WTC11 (cell line): Measurements from ENCODE around the gene EDA. TPM values are rescaled to one million over a fixed set of nuclear protein-coding genes. Genes with fewer than 3 reads are reported as not detected.

ENCODE experiments used
- ATAC-seq: fragments of 200-7000 bp; cut with Tn5 transposase; 2 replicates; pipeline ENCODE4 v1.10.0; 2021; ENCODE audit warnings: mild to moderate bottlenecking, moderate library complexity
- CTCF ChIA-PET: fragments of 300-600 bp; sonication (Branson Sonifier 250); formaldehyde crosslinking; loops from one replicate; lab custom pipeline; 2021; ENCODE audit warnings: antibody characterized with exemption; lab: Charles Lee
- POLR2A ChIA-PET: fragments of 350-600 bp; sonication (Branson Sonifier 250); formaldehyde crosslinking; loops from one replicate; lab custom pipeline; 2021; ENCODE audit warnings: antibody characterized with exemption; lab: Charles Lee
- DNase-seq: peaks from one replicate; pipeline ENCODE4 v3.0.0; 2021; ENCODE audit warnings: low spot score
- H3K27ac Mint-ChIP-seq: 2 replicates; pipeline ENCODE4 v1.8.0; 2021; ENCODE audit warnings: mixed read lengths
- H3K27me3 Mint-ChIP-seq: 2 replicates; pipeline ENCODE4 v1.8.0; 2021; ENCODE audit warnings: low read depth, mild to moderate bottlenecking, moderate library complexity, mixed read lengths
- H3K36me3 Mint-ChIP-seq: 2 replicates; pipeline ENCODE4 v1.8.0; 2021; ENCODE audit warnings: mixed read lengths
- H3K4me1 Mint-ChIP-seq: 2 replicates; pipeline ENCODE4 v1.8.0; 2022; ENCODE audit warnings: mixed read lengths
- H3K4me3 Mint-ChIP-seq: 2 replicates; pipeline ENCODE4 v1.8.0; 2021; ENCODE audit warnings: mild to moderate bottlenecking, moderate library complexity, mixed read lengths
- H3K9me3 Mint-ChIP-seq: 2 replicates; pipeline ENCODE4 v1.8.0; 2021; ENCODE audit warnings: mixed read lengths
- ATF6 ChIP-seq: sonication (generic); formaldehyde crosslinking; IDR thresholded peaks from 2 replicates; pipeline ENCODE4 v1.8.1; 2023; ENCODE audit warnings: mild to moderate bottlenecking, missing genetic modification reagents
- CDX4 ChIP-seq: fragments of 250-450 bp; sonication (Bioruptor Pico); IDR thresholded peaks from 2 replicates; pipeline ENCODE4 v1.9.0; 2021; ENCODE audit warnings: moderate library complexity, mild to moderate bottlenecking, inconsistent platforms, borderline replicate concordance
- EMX1 ChIP-seq: fragments of 250-450 bp; sonication (Bioruptor Pico); IDR thresholded peaks from 2 replicates; pipeline ENCODE4 v1.8.0; 2021; ENCODE audit warnings: mild to moderate bottlenecking
- FOXP1 ChIP-seq: sonication (generic); formaldehyde crosslinking; IDR thresholded peaks from 2 replicates; pipeline ENCODE4 v1.8.0; 2022; ENCODE audit warnings: missing genetic modification reagents, mild to moderate bottlenecking, moderate library complexity, borderline replicate concordance
- GABPB1 ChIP-seq: sonication (generic); formaldehyde crosslinking; IDR thresholded peaks from 2 replicates; pipeline ENCODE4 v1.8.1; 2023; ENCODE audit warnings: mild to moderate bottlenecking, missing genetic modification reagents
- GRHL2 ChIP-seq: fragments of 250-450 bp; sonication (Bioruptor Pico); IDR thresholded peaks from 2 replicates; pipeline ENCODE4 v1.8.0; 2022; ENCODE audit warnings: mild to moderate bottlenecking, moderate library complexity; ENCODE audit not compliant: insufficient replicate concordance, severe bottlenecking
- RELA ChIP-seq: sonication (generic); formaldehyde crosslinking; IDR thresholded peaks from 2 replicates; pipeline ENCODE4 v1.8.1; 2022; ENCODE audit warnings: missing genetic modification reagents, mild to moderate bottlenecking, borderline replicate concordance
- TCF7 ChIP-seq: sonication (generic); formaldehyde crosslinking; IDR thresholded peaks from 2 replicates; pipeline ENCODE4 v1.8.0; 2022; ENCODE audit warnings: mild to moderate bottlenecking, low read depth, missing genetic modification reagents, moderate library complexity
- TEAD4 ChIP-seq: sonication (generic); formaldehyde crosslinking; IDR thresholded peaks from 2 replicates; pipeline ENCODE4 v1.8.0; 2022; ENCODE audit warnings: mild to moderate bottlenecking, missing genetic modification reagents
- ZNF138 ChIP-seq: sonication (generic); formaldehyde crosslinking; conservative IDR thresholded peaks from 2 replicates; pipeline ENCODE4 v1.8.1; 2022; ENCODE audit warnings: mild to moderate bottlenecking, moderate library complexity, missing genetic modification reagents
- ZNF232 ChIP-seq: sonication (generic); formaldehyde crosslinking; IDR thresholded peaks from 2 replicates; pipeline ENCODE4 v1.8.0; 2022; ENCODE audit warnings: mild to moderate bottlenecking, missing genetic modification reagents
- ZSCAN18 ChIP-seq: fragments of 250-450 bp; sonication (Bioruptor Pico); IDR thresholded peaks from 2 replicates; pipeline ENCODE4 v2.1.2; 2022; ENCODE audit warnings: mild to moderate bottlenecking, moderate library complexity
- total RNA-seq: library from RNA; stranded (reverse); gene quantifications from 3 replicates; pipeline ENCODE4 v1.2.3, GENCODE V29; 2021
- TF ChIP-seq, protein P1 (sequence below): fragments of 250-450 bp; sonication (Bioruptor Pico); IDR thresholded peaks from 2 replicates; pipeline ENCODE4 v1.8.0; 2021; ENCODE audit warnings: mild to moderate bottlenecking
- TF ChIP-seq, protein P2 (sequence below): fragments of 250-450 bp; sonication (Bioruptor Pico); IDR thresholded peaks from 2 replicates; pipeline ENCODE4 v1.9.0; 2021; ENCODE audit warnings: mild to moderate bottlenecking
- TF ChIP-seq, protein P3 (sequence below): sonication (generic); formaldehyde crosslinking; conservative IDR thresholded peaks from 2 replicates; pipeline ENCODE4 v1.8.1; 2023; ENCODE audit warnings: mild to moderate bottlenecking, low read depth, missing genetic modification reagents, moderate library complexity
- TF ChIP-seq, protein P4 (sequence below): sonication (generic); formaldehyde crosslinking; IDR thresholded peaks from 2 replicates; pipeline ENCODE4 v1.8.0; 2022; ENCODE audit warnings: mild to moderate bottlenecking, missing genetic modification reagents
- TF ChIP-seq, protein P5 (sequence below): sonication (generic); formaldehyde crosslinking; IDR thresholded peaks from 2 replicates; pipeline ENCODE4 v1.8.0; 2022; ENCODE audit warnings: mild to moderate bottlenecking, missing genetic modification reagents
- TF ChIP-seq, protein P6 (sequence below): sonication (generic); formaldehyde crosslinking; conservative IDR thresholded peaks from 2 replicates; pipeline ENCODE4 v1.8.1; 2022; ENCODE audit warnings: mild to moderate bottlenecking, missing genetic modification reagents

The EDA gene
- total RNA-seq, 1 experiment from 2014 or later: 15.1 TPM

GRCh38 chrX:70001708-70002341, 385.9 kb downstream of the EDA start:
- H3K27ac Mint-ChIP-seq: no peak overlapping the region
- H3K36me3 Mint-ChIP-seq: peaks cover 17% of the 10 kb centered on the region
- ChIA-PET POLR2A (no interaction called here), CTCF (no interaction called here)
- no peaks in the 10 kb centered on the region for H3K4me1 Mint-ChIP-seq
- H3K27me3 Mint-ChIP-seq: no peaks in the 10 kb centered on the region; the same call in 1 of the 2 replicates
- peaks cover 22% of the 10 kb centered on the region for H3K9me3 Mint-ChIP-seq
- ATAC-seq (no peak), DNase-seq (no peak)
- no peak overlapping the region for H3K4me3 Mint-ChIP-seq
- TF ChIP-seq EMX1: no peak
- TF ChIP-seq ATF6 (CRISPR knock-in tag): no peak
- no peak for TF ChIP-seq ZSCAN18 (CRISPR knock-in tag)
- TF ChIP-seq, protein P1, sequence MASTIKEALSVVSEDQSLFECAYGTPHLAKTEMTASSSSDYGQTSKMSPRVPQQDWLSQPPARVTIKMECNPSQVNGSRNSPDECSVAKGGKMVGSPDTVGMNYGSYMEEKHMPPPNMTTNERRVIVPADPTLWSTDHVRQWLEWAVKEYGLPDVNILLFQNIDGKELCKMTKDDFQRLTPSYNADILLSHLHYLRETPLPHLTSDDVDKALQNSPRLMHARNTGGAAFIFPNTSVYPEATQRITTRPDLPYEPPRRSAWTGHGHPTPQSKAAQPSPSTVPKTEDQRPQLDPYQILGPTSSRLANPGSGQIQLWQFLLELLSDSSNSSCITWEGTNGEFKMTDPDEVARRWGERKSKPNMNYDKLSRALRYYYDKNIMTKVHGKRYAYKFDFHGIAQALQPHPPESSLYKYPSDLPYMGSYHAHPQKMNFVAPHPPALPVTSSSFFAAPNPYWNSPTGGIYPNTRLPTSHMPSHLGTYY: no peak
- TF ChIP-seq CDX4 (CRISPR knock-in tag): no peak
- no peak for TF ChIP-seq RELA (CRISPR knock-in tag)
- TF ChIP-seq, protein P2, sequence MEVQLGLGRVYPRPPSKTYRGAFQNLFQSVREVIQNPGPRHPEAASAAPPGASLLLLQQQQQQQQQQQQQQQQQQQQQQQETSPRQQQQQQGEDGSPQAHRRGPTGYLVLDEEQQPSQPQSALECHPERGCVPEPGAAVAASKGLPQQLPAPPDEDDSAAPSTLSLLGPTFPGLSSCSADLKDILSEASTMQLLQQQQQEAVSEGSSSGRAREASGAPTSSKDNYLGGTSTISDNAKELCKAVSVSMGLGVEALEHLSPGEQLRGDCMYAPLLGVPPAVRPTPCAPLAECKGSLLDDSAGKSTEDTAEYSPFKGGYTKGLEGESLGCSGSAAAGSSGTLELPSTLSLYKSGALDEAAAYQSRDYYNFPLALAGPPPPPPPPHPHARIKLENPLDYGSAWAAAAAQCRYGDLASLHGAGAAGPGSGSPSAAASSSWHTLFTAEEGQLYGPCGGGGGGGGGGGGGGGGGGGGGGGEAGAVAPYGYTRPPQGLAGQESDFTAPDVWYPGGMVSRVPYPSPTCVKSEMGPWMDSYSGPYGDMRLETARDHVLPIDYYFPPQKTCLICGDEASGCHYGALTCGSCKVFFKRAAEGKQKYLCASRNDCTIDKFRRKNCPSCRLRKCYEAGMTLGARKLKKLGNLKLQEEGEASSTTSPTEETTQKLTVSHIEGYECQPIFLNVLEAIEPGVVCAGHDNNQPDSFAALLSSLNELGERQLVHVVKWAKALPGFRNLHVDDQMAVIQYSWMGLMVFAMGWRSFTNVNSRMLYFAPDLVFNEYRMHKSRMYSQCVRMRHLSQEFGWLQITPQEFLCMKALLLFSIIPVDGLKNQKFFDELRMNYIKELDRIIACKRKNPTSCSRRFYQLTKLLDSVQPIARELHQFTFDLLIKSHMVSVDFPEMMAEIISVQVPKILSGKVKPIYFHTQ (CRISPR knock-in tag): no peak
- TF ChIP-seq, protein P3, sequence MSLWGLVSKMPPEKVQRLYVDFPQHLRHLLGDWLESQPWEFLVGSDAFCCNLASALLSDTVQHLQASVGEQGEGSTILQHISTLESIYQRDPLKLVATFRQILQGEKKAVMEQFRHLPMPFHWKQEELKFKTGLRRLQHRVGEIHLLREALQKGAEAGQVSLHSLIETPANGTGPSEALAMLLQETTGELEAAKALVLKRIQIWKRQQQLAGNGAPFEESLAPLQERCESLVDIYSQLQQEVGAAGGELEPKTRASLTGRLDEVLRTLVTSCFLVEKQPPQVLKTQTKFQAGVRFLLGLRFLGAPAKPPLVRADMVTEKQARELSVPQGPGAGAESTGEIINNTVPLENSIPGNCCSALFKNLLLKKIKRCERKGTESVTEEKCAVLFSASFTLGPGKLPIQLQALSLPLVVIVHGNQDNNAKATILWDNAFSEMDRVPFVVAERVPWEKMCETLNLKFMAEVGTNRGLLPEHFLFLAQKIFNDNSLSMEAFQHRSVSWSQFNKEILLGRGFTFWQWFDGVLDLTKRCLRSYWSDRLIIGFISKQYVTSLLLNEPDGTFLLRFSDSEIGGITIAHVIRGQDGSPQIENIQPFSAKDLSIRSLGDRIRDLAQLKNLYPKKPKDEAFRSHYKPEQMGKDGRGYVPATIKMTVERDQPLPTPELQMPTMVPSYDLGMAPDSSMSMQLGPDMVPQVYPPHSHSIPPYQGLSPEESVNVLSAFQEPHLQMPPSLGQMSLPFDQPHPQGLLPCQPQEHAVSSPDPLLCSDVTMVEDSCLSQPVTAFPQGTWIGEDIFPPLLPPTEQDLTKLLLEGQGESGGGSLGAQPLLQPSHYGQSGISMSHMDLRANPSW: no peak
- TF ChIP-seq ZNF232 (CRISPR knock-in tag): no peak
- TF ChIP-seq, protein P4, sequence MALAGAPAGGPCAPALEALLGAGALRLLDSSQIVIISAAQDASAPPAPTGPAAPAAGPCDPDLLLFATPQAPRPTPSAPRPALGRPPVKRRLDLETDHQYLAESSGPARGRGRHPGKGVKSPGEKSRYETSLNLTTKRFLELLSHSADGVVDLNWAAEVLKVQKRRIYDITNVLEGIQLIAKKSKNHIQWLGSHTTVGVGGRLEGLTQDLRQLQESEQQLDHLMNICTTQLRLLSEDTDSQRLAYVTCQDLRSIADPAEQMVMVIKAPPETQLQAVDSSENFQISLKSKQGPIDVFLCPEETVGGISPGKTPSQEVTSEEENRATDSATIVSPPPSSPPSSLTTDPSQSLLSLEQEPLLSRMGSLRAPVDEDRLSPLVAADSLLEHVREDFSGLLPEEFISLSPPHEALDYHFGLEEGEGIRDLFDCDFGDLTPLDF (CRISPR knock-in tag): no peak
- TF ChIP-seq TCF7 (CRISPR knock-in tag): no peak
- no peak for TF ChIP-seq TEAD4 (CRISPR knock-in tag)
- TF ChIP-seq ZNF138 (CRISPR knock-in tag): no peak
- TF ChIP-seq, protein P5, sequence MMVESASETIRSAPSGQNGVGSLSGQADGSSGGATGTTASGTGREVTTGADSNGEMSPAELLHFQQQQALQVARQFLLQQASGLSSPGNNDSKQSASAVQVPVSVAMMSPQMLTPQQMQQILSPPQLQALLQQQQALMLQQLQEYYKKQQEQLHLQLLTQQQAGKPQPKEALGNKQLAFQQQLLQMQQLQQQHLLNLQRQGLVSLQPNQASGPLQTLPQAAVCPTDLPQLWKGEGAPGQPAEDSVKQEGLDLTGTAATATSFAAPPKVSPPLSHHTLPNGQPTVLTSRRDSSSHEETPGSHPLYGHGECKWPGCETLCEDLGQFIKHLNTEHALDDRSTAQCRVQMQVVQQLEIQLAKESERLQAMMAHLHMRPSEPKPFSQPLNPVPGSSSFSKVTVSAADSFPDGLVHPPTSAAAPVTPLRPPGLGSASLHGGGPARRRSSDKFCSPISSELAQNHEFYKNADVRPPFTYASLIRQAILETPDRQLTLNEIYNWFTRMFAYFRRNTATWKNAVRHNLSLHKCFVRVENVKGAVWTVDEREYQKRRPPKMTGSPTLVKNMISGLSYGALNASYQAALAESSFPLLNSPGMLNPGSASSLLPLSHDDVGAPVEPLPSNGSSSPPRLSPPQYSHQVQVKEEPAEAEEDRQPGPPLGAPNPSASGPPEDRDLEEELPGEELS (CRISPR knock-in tag): no peak
- no peak for TF ChIP-seq FOXP1 (CRISPR knock-in tag)
- no peak for TF ChIP-seq GABPB1 (CRISPR knock-in tag)
- TF ChIP-seq, protein P6, sequence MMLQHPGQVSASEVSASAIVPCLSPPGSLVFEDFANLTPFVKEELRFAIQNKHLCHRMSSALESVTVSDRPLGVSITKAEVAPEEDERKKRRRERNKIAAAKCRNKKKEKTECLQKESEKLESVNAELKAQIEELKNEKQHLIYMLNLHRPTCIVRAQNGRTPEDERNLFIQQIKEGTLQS: no peak
- TF ChIP-seq GRHL2 (CRISPR knock-in tag): no peak
